H9 (cell line): ENCODE results near the gene GLRX3. TPM values are rescaled to one million over a fixed set of nuclear protein-coding genes. Genes with fewer than 3 reads are reported as not detected.

Experiments used
- DNase-seq: peaks from one replicate; pipeline ENCODE4 v3.0.0-alpha.2; 2017
- H2AFZ ChIP-seq: one replicate; pipeline ENCODE4 v1.6.1; 2013; ENCODE audit warnings: mild to moderate bottlenecking, low read length, control low read depth, moderate library complexity
- H2AK5ac ChIP-seq: 2 replicates; pipeline ENCODE4 v1.6.1; 2013; ENCODE audit warnings: low read length, control low read depth, mixed read lengths; ENCODE audit not compliant: insufficient read length
- H2BK120ac ChIP-seq: one replicate; pipeline ENCODE4 v1.6.1; 2013; ENCODE audit warnings: low read depth, mild to moderate bottlenecking, low read length, control low read depth, inconsistent platforms; ENCODE audit not compliant: poor library complexity, severe bottlenecking
- H2BK12ac ChIP-seq: 2 replicates; pipeline ENCODE4 v1.6.1; 2013; ENCODE audit warnings: low read length, control low read depth, mixed read lengths, low read depth; ENCODE audit not compliant: insufficient read length
- H2BK15ac ChIP-seq: 2 replicates; pipeline ENCODE4 v1.6.1; 2013; ENCODE audit warnings: low read depth, low read length, control low read depth
- H2BK20ac ChIP-seq: one replicate; pipeline ENCODE4 v1.6.1; 2013; ENCODE audit warnings: low read depth, mild to moderate bottlenecking, low read length, control low read depth, inconsistent platforms; ENCODE audit not compliant: poor library complexity, severe bottlenecking
- H2BK5ac ChIP-seq: 2 replicates; pipeline ENCODE4 v1.6.1; 2013; ENCODE audit warnings: low read length, control low read depth, mixed read lengths; ENCODE audit not compliant: insufficient read length
- H3K14ac ChIP-seq: 2 replicates; pipeline ENCODE4 v1.6.1; 2013; ENCODE audit warnings: low read length, control low read depth; ENCODE audit not compliant: insufficient read depth
- H3K18ac ChIP-seq: 2 replicates; pipeline ENCODE4 v1.6.1; 2013; ENCODE audit warnings: low read depth, mild to moderate bottlenecking, mixed read lengths, low read length, control low read depth; ENCODE audit not compliant: insufficient read length
- H3K23ac ChIP-seq: 2 replicates; pipeline ENCODE4 v1.6.1; 2013; ENCODE audit warnings: low read length, control low read depth, mixed read lengths, low read depth; ENCODE audit not compliant: insufficient read length
- H3K23me2 ChIP-seq: 2 replicates; pipeline ENCODE4 v1.6.1; 2013; ENCODE audit warnings: low read depth, mild to moderate bottlenecking, mixed read lengths, low read length, control low read depth; ENCODE audit not compliant: insufficient read length, poor library complexity, severe bottlenecking
- H3K27ac ChIP-seq: 2 replicates; pipeline ENCODE4 v1.5.1; 2013; ENCODE audit warnings: low read length, control low read depth, mixed read lengths, low read depth; ENCODE audit not compliant: insufficient read length
- H3K27me3 ChIP-seq: 2 replicates; pipeline ENCODE4 v1.6.1; 2013; ENCODE audit warnings: low read length, control low read depth, inconsistent platforms; ENCODE audit not compliant: insufficient read depth
- H3K4ac ChIP-seq: 2 replicates; pipeline ENCODE4 v1.6.1; 2013; ENCODE audit warnings: low read depth, mild to moderate bottlenecking, control low read depth, inconsistent platforms, low read length, moderate library complexity
- H3K4me1 ChIP-seq: 2 replicates; pipeline ENCODE4 v1.6.1; 2013; ENCODE audit warnings: low read length, control low read depth, inconsistent platforms; ENCODE audit not compliant: insufficient read depth
- H3K4me2 ChIP-seq: 2 replicates; pipeline ENCODE4 v1.6.1; 2013; ENCODE audit warnings: low read length, control low read depth, mixed read lengths; ENCODE audit not compliant: insufficient read length, insufficient read depth
- H3K56ac ChIP-seq: 2 replicates; pipeline ENCODE4 v1.6.1; 2013; ENCODE audit warnings: low read depth, mild to moderate bottlenecking, mixed read lengths, low read length, control low read depth; ENCODE audit not compliant: insufficient read length
- H3K79me1 ChIP-seq: 2 replicates; pipeline ENCODE4 v1.6.1; 2013; ENCODE audit warnings: low read depth, mild to moderate bottlenecking, moderate library complexity, low read length, control low read depth, inconsistent platforms; ENCODE audit not compliant: insufficient read depth, poor library complexity, severe bottlenecking
- H3K79me2 ChIP-seq: 2 replicates; pipeline ENCODE4 v1.6.1; 2013; ENCODE audit warnings: low read length, control low read depth, inconsistent platforms; ENCODE audit not compliant: insufficient read depth
- H3K9ac ChIP-seq: 2 replicates; pipeline ENCODE4 v1.6.1; 2013; ENCODE audit warnings: low read length, control low read depth, mixed read lengths; ENCODE audit not compliant: insufficient read length; ENCODE audit errors: extremely low read depth
- H3K9me3 ChIP-seq: one replicate; pipeline ENCODE4 v1.6.1; 2013; ENCODE audit warnings: low read depth, low read length, inconsistent platforms; ENCODE audit not compliant: control insufficient read depth
- H3T11ph ChIP-seq: one replicate; pipeline ENCODE4 v1.6.1; 2013; ENCODE audit warnings: mild to moderate bottlenecking, low read length, control low read depth, inconsistent platforms
- H4K20me1 ChIP-seq: one replicate; pipeline ENCODE4 v1.6.1; 2013; ENCODE audit not compliant: control insufficient read depth, insufficient read length, insufficient read depth
- H4K5ac ChIP-seq: 2 replicates; pipeline ENCODE4 v1.6.1; 2013; ENCODE audit warnings: low read depth, mild to moderate bottlenecking, mixed read lengths, low read length, control low read depth; ENCODE audit not compliant: insufficient read length
- H4K8ac ChIP-seq: replicated peaks from 2 replicates; pipeline ENCODE4 v1.6.1; 2013; ENCODE audit warnings: low read length, control low read depth, mixed read lengths, low read depth; ENCODE audit not compliant: insufficient read length
- H4K91ac ChIP-seq: 2 replicates; pipeline ENCODE4 v1.6.1; 2013; ENCODE audit warnings: low read depth, mild to moderate bottlenecking, moderate library complexity, mixed read lengths, low read length, control low read depth; ENCODE audit not compliant: insufficient read length
- H3K27ac Mint-ChIP-seq, 3 experiments: 2 replicates in 2 of 3; 3 replicates in 1 of 3; pipeline ENCODE4 v1.8.0; 2020 to 2021; ENCODE audit warnings: mixed read lengths in 3 of 3, mild to moderate bottlenecking in 1 of 3, moderate library complexity in 1 of 3
- H3K27me3 Mint-ChIP-seq: 2 replicates; pipeline ENCODE4 v1.8.0; 2021; ENCODE audit warnings: low read depth, mild to moderate bottlenecking, moderate library complexity, mixed read lengths
- H3K36me3 Mint-ChIP-seq, 3 experiments: 2 replicates in 2 of 3; 3 replicates in 1 of 3; pipeline ENCODE4 v1.8.0; 2020 to 2021; ENCODE audit warnings: low read depth in 3 of 3, mixed read lengths in 3 of 3; ENCODE audit not compliant: insufficient read depth in 1 of 3
- H3K4me1 Mint-ChIP-seq, 2 experiments: 2 replicates each; pipeline ENCODE4 v1.8.0; 2020; ENCODE audit warnings: mixed read lengths in 2 of 2
- H3K4me3 Mint-ChIP-seq, 2 experiments: 2 replicates in 1 of 2; 3 replicates in 1 of 2; pipeline ENCODE4 v1.8.0; 2020 to 2021; ENCODE audit warnings: mild to moderate bottlenecking in 2 of 2, mixed read lengths in 2 of 2, moderate library complexity in 1 of 2
- H3K9me3 Mint-ChIP-seq, 2 experiments: 2 replicates in 1 of 2; 3 replicates in 1 of 2; pipeline ENCODE4 v1.8.0; 2020; ENCODE audit warnings: mild to moderate bottlenecking in 2 of 2, mixed read lengths in 2 of 2, moderate library complexity in 1 of 2
- CTCF ChIP-seq: fragments of 200-600 bp; sonication (generic); conservative IDR thresholded peaks from 3 replicates; pipeline ENCODE4 v1.8.0; 2021; ENCODE audit warnings: antibody characterized with exemption, mild to moderate bottlenecking
- WGBS: extraction: QIAGEN DNeasy Blood & Tissue Kit; methylation state at CpG from one replicate; pipeline ENCODE4 v1.1.7; 2013; ENCODE audit warnings: missing lambda C conversion rate, low lambda C conversion rate, mixed read lengths; ENCODE audit not compliant: insufficient read length; ENCODE audit errors: extremely low coverage; 5-methylcytosine and 5-hydroxymethylcytosine counted together
- total RNA-seq: library from RNA; stranded (reverse); gene quantifications from 2 replicates; pipeline ENCODE4 v1.2.1, GENCODE V29; 2021

GLRX3 gene
- total RNA-seq, 1 experiment from 2014 or later: 139 TPM

DNA sequence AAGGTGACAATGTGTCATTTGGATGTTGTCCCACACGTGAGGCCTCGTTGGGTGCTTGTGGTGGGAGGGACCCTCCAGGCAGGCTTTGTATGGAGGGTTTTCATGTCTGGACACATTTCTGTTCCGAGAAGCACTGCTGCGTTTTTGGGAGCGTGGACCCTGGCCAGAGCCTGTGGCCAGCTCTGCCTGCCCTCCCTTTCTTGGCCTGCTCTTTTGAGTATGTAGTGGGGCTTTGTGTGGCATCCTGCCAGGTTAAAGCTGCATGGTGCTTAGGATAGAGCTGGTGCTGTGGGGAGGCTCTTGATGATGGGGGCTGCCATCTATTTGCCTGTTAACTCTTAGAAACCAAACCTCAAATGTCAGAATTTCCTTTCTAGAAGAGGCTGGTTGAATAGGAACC, 45.7 kb downstream of the GLRX3 start:
- Histone ChIP-seq H4K8ac (no peak overlapping the region), H3K14ac (no peak overlapping the region), H3K23ac (no peak overlapping the region), H2AK5ac (no peak overlapping the region), H2BK5ac (no peak overlapping the region), H3K9ac (no peak overlapping the region), H3K23me2 (no peaks in the 10 kb centered on the region), H3K18ac (no peak overlapping the region), H3K27me3 (no peaks in the 10 kb centered on the region), H2BK120ac (no peak overlapping the region), H3K79me1 (no peaks in the 10 kb centered on the region), H3K4me2 (no peak overlapping the region), H3K79me2 (no peaks in the 10 kb centered on the region), H3K4ac (no peak overlapping the region), H3K27ac (no peak overlapping the region), H2AFZ (no peak overlapping the region), H3T11ph (no peak overlapping the region), H4K5ac (no peak overlapping the region), H2BK12ac (no peak overlapping the region), H3K9me3 (no peaks in the 10 kb centered on the region), H4K20me1 (no peaks in the 10 kb centered on the region), H3K4me1 (no peaks in the 10 kb centered on the region), H2BK20ac (no peak overlapping the region), H4K91ac (no peak overlapping the region), H2BK15ac (no peak overlapping the region), H3K56ac (no peak overlapping the region)
- Mint-ChIP-seq H3K9me3 (no peaks in the 10 kb centered on the region), H3K27me3 (no peaks in the 10 kb centered on the region), H3K27ac (no peak overlapping the region), H3K4me1 (peaks cover 0 to 2% of the 10 kb centered on the region in 2 experiments; a peak in 1 of 4 replicates), H3K4me3 (no peak overlapping the region), H3K36me3 (peaks cover 40 to 71% (median 50%) of the 10 kb centered on the region in 3 experiments)
- TF ChIP-seq CTCF: no peak
- DNase-seq: no peak
- WGBS: no CpG with 5 or more reads among the region's 5 CpGs
